HAP-1 (cell line): Measurements from ENCODE around the gene DTX2.
"Not testable (repeated sequence)": the region's sequence is repeated elsewhere in the genome, so short reads cannot be mapped to it uniquely, and the experiment has no call there.

Experiments used
- DNase-seq, 2 experiments: peaks; one replicate each; pipeline ENCODE4 v3.0.0-alpha.2; 2016 to 2020; ENCODE audit warnings: low spot score in 2 of 2
- H3K27me3 ChIP-seq: fragments of 250-450 bp; sonication (Bioruptor Pico); 2 replicates; pipeline ENCODE4 v1.5.1; 2020; ENCODE audit warnings: low read depth, mild to moderate bottlenecking, moderate library complexity
- H3K36me3 ChIP-seq: fragments of 250-450 bp; sonication (Bioruptor Pico); replicated peaks from 2 replicates; pipeline ENCODE4 v1.5.1; 2020; ENCODE audit warnings: mild to moderate bottlenecking
- H3K4me1 ChIP-seq: fragments of 250-450 bp; sonication (Bioruptor Pico); 2 replicates; pipeline ENCODE4 v1.5.1; 2020; ENCODE audit warnings: mild to moderate bottlenecking
- H3K4me3 ChIP-seq: fragments of 250-450 bp; sonication (Bioruptor Pico); 2 replicates; pipeline ENCODE4 v1.5.1; 2020; ENCODE audit warnings: mild to moderate bottlenecking, moderate library complexity
- H3K9me3 ChIP-seq: fragments of 250-450 bp; sonication (Bioruptor Pico); 2 replicates; pipeline ENCODE4 v1.5.1; 2020; ENCODE audit warnings: mild to moderate bottlenecking, moderate library complexity
- in situ Hi-C: fragments of 300-500 bp; cut with MboI; formaldehyde crosslinking; loops from 3 replicates; pipeline ENCODE4 v1.14.3; 2020; ENCODE audit warnings: low sequenced_read_pairs, inconsistent platforms, mixed read lengths

Gene DTX2

DNA sequence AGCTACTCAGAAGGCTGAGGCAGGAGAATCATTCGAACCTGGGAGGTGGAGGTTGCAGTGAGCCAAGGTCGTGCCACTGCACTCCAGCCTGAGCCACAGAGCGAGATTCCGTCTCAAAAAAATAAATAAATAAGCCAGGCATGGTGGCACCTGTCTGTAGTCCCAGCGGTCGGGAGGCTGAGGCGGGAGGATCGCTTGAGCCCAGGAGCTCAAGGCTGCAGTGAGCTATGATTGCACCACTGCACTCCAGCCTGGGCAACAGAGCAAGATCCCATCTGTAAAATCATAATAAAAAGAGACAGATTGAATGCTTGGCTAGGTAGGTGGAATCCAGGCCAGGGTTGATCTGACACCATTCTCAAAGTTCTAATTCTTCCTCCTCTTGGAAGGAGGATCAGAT lies 45.1 kb downstream of the DTX2 start:
- H3K4me3 ChIP-seq, H3K36me3 ChIP-seq, H3K27me3 ChIP-seq, in situ Hi-C loops, DNase-seq, H3K4me1 ChIP-seq, H3K9me3 ChIP-seq: not testable (repeated sequence)

DNA sequence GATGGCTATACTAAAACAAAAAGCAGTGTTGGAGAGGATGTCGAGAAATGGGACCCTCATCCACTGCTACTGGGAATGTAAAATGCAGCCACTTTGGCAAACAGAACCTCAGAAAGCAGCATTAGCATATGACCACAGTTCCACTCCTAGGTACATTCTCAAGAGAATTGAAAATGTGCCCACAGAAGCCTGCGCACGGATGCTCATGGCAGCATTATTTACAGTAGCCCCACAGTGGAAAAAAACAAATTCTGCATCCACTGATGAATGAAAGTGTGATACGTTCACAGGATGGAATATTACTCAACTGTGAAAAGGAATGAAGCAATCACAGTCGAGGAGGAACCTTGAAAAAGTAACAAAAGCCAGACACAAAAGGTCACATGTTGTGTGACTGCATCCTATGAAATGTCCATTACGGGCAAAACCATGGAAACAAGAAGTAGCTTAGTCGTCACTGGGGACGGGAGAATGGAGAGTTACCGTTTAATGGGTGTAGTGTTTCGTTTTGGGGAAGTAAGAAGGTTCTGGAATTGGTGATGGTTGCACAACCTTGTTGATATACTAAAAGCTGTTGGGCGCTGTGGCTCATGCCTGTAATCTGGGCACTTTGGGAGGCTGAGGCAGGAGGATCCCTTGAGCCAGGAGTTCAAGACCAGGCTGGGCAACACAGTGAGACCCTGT lies 46.4 kb downstream of the DTX2 start:
- no peaks in the 10 kb centered on the region for H3K36me3 ChIP-seq
- no peaks in the 10 kb centered on the region for H3K27me3 ChIP-seq
- no peaks in the 10 kb centered on the region for H3K9me3 ChIP-seq
- no peak for DNase-seq
- no peaks in the 10 kb centered on the region for H3K4me1 ChIP-seq
- no peak overlapping the region for H3K4me3 ChIP-seq
- in situ Hi-C loops, result no loop called here

DNA sequence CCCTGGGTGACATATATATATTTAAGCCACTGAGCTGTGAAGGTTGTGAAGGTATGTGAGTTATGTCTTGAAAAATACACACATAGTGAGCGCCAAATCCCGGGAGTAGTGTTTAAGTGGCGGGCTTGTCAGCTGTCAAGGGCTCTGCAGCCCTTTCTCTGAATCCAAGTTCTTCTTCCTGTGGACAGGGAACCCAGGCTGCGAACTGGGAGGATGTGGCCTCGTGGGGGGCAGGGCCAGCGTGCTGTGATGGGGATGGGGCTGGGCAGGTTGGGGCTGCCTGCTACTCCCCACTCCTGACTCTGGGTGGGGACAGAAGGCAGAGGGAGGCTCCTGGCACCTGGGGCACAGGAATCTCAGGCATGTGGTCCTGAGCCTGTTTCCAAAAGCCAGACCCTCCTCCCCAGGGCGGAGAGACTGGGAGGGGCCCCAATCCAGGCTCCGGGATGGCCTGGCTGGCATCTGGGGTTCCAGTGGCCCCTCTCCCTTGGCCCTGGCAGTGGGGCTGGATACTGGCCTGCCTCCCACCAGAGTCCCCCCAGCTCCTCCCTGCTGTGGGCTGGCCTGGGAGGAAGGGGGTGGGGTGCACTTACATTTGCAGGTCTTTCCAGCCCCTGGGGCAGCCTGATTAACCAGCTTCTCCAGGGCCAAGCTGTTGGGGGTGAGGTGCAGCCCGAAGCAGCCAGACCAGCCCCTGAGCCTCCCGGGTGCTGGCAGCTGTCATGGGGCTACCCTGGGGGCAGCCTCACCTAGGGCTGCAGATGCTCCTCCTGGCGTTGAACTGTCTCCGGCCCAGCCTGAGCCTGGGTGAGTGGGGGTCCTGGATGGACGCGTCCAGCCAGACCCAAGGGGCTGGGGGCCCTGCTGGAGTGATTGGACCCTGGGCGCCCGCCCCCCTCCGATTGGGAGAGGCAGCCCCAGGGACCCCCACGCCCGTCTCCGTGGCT lies 48.7 kb downstream of the DTX2 start, which contains the start of gene UPK3B:
Gene UPK3B, plus strand, starts transcription at position 622 of the 947 bp plus-strand sequence. Its CDS starts 101 bp downstream, at position 723.
- DNase-seq, result no peak
- in situ Hi-C loops, result no loop called here
- Histone ChIP-seq H3K9me3 (no peaks in the 10 kb centered on the region), H3K4me1 (no peaks in the 10 kb centered on the region), H3K4me3 (no peak within 1 kb of the TSS), H3K27me3 (no peaks in the 10 kb centered on the region), H3K36me3 (no peaks in the 10 kb centered on the region)

DNA sequence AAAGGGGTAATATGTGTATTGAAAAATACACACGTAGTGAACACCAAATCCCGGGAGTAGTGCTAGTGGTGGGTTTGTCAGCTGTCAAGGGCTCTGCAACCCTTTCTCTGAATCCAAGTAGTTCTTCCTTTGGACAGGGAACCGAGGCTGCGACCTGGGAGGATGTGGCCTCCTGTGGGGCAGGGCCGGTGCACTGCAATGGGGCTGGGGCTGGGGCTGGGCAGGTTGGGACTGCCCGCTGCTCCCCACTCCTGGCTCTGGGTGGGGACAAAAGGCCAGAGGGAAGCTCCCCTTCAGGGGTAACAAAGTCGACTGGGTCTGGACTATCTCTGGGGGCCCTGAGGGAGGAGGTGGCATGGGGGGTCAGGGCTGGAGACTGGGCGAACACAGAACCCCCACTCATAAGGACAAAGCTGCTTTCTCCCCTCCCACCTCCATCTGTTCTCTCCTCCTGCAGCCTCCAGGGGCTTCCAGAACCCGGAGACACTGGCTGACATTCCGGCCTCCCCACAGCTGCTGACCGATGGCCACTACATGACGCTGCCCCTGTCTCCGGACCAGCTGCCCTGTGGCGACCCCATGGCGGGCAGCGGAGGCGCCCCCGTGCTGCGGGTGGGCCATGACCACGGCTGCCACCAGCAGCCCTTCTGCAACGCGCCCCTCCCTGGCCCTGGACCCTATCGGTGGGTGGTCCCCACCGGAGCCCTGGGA lies 49.8 kb downstream of the DTX2 start:
- H3K4me1 ChIP-seq, DNase-seq, H3K27me3 ChIP-seq, in situ Hi-C loops, H3K36me3 ChIP-seq, H3K4me3 ChIP-seq, H3K9me3 ChIP-seq: not testable (repeated sequence)

DNA sequence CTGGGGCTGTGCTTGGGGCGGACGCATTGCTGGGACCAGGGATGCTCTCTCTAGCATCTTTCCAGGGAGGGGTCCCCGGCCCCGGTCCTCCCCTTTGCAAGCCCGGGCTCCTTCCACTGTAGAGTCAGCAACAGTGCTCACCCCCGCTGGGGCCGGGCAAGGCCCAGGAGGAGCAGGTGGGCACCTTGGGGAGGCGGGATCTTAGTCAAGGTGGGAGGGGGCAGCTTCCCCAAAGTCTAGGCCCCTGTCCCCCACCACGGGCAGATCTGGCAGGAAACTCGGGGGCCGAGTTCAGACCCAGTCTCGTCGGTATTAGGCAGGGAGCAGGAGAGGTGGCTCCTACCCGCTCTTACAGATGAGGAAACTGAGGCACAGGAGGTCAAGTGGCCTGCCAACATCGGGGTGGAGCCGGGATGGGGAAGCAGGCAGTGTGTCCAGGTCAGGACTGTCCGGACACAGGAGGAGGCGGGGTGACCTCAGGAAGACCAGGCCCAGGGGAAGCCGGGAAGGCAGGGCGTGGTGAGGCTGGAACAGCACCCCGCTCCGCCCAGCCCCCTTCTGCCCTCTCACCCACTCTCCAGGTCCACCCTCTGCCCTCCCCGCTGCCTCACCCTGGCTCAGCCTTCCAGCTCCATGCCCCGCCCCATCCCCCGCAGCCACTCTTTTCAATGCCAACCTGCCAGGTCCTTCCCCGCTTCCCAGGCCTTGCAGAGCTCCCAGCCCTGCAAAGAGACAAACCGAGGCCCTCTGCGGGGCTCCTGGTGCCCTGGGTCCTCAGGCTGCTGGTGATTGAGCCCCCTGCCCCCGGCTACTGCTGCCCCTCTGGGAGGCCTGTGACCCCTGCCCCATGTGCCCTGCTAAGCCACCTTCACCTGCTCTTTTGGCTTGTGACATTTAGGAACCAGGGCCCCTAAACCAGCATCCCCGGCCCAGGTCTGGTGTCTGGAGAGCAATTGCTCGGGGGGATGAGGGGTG lies 50.7 kb downstream of the DTX2 start:
- H3K9me3 ChIP-seq, H3K36me3 ChIP-seq, H3K27me3 ChIP-seq, in situ Hi-C loops, H3K4me3 ChIP-seq, DNase-seq, H3K4me1 ChIP-seq: not testable (repeated sequence)

DNA sequence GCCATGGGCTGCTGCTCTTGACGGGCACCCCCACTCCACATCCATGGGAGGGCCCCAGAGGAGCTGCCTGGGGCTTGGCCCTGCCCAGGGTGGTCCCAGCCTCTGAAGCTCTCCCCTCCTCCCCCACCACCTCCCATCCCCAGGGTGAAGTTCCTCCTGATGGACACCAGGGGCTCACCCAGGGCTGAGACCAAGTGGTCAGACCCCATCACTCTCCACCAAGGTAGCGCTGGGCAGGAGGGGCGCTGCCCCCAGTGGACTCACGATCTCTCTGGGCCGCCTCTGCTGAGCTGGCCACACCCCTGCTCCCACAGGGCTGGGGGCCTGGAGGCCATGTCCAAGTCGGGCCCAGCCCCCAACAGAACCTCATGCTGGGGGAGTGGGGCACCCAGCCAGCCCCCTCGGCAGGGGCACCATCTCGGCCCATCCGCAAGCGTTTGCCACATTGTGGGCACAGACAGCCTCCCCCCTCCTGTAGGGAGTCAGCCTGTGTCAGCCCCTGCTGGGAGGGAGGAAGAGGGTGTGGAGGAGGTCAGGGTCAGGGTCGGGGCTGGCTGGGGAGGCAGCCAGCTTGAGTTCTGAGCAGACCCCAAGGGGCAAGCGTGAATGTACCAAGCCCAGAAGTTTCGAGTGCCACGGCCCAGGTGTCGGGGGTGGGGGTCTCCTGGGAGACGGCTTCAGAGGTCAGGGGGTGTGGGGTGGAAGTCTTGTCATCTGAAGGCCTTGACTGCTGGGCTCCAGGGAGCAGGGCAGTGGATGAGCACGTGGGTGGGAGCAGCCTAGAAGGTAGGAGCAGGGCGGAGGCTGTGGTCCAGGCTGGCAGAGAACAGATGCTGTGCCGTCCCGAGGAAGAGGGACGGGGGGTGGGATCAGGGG lies 51.7 kb downstream of the DTX2 start:
- Histone ChIP-seq H3K4me1 (peaks cover 3% of the 10 kb centered on the region; the same call in 1 of the 2 replicates), H3K27me3 (no peaks in the 10 kb centered on the region), H3K4me3 (no peak overlapping the region), H3K36me3 (no peaks in the 10 kb centered on the region), H3K9me3 (no peaks in the 10 kb centered on the region)
- in situ Hi-C loops, result no loop called here
- DNase-seq, result peak in 1 of 2 experiments; percentile 50

DNA sequence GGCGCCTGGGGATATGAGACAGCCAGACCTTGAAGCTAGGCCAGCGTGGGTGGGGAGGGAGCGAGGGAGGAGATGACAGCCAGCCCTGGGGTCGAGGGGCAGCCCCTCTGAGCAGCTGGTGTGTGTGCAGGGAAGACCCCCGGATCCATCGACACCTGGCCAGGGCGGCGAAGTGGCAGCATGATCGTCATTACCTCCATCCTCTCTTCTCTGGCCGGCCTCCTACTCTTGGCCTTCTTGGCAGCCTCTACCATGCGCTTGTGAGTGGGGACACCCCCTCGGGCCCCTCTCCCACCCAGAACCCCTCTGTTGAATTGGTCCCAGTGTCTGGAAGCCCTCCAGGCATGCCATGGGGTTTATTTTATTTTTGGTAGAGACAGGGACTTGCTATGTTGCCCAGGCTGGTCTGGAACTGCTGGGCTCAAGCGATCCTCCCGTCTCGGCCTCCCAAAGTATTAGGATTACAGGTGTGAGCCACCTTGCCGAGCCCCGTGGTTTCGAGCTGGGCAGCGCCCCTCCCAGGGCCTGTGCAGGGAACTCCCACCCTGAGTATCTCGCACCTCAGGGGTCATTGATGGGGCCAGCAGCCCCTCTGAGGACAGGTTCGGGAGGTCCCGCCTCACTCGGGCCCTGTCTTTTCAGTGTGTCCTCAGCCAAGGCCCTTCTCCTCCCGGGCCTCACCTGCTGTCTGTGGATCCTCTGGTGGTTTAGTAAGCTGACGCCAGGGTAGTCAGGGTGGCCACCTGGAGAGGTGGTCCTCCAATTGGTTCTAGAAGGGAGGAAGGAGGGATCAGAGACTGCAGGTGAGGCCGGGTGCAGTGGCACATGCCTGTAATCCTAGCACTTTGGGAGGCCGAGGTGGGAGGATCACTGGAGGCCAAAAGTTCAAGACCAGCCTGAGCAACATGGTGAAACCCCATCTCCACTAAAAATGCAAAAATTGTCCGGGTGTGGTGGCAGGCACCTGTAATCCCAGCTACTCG lies 52.6 kb downstream of the DTX2 start:
- Histone ChIP-seq H3K4me3 (no peak overlapping the region), H3K36me3 (no peaks in the 10 kb centered on the region), H3K9me3 (no peaks in the 10 kb centered on the region), H3K27me3 (no peaks in the 10 kb centered on the region), H3K4me1 (peaks cover 3% of the 10 kb centered on the region; the same call in 1 of the 2 replicates)
- no peak for DNase-seq
- in situ Hi-C loops, result no loop called here

DNA sequence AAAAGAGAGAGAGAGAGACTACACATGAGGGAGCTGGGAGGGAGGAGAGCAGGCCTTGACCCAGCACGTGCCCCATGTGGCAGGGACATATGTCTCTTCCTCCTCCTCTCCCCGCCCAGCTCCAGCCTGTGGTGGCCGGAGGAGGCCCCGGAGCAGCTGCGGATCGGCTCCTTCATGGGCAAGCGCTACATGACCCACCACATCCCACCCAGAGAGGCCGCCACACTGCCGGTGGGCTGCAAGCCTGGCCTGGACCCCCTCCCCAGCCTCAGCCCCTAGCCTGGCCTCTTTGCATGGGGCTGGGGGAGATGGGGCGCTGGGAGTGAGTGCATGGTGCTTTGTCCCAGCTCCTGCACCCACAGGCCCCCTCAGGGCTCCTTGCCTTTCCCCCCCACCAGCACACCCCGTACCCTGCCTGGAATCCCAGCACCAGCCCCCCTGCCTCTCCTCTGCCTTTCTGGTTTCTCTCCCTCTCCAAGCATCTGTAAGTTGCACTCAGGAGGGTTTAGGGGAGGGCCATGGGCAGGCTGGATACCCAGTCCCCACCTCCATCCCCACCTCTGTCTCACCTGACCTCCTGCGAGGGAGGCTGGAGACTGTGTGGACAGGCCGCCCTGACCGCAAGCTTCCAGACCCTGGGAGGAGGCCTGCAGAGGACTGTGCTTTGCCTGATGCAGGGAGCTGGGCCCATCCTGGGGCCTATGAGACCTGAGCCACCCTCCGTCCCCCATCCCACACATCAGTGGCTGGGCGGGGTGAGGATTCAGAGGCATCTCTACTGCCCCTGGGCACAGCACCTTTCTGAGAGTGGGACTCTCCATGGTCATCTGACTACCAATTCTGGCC lies 53.6 kb downstream of the DTX2 start:
- DNase-seq, result no peak

DNA sequence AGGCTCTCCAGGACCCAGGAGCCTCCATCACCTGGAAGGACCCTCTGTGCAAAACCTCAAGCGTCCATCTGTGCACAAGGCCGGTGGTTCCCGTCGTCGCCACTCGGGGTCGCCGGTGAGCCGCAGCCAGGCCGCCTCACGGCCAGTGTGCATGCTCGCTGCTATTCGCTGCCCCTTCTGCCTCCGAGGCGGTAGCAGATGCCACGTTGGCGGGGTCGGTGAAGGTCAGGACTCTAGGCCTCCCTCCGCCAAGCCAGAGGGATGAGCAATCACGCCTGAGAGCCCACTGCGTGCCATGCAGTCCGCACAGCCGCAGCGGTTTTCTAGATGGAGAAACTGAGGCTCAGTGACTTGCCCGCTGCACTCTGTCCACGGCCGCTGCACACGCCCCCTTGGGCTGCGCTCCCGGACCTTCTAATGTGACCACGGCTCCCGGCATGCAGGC lies 54.5 kb downstream of the DTX2 start:
- H3K9me3 ChIP-seq, result no peaks in the 10 kb centered on the region
- H3K4me1 ChIP-seq, result peaks cover 3% of the 10 kb centered on the region; the same call in 1 of the 2 replicates
- H3K27me3 ChIP-seq, result no peaks in the 10 kb centered on the region
- in situ Hi-C loops, result no loop called here
- H3K4me3 ChIP-seq, result no peak overlapping the region
- no peaks in the 10 kb centered on the region for H3K36me3 ChIP-seq
- DNase-seq, result peak; percentile 42 to 90

More for the DNA sequence above, 53.6 kb downstream of the DTX2 start:
- Histone ChIP-seq H3K27me3 (no peaks in the 10 kb centered on the region), H3K9me3 (no peaks in the 10 kb centered on the region), H3K4me3 (no peak overlapping the region), H3K36me3 (no peaks in the 10 kb centered on the region), H3K4me1 (peaks cover 3% of the 10 kb centered on the region; the same call in 1 of the 2 replicates)
- in situ Hi-C loops, result no loop called here

DNA sequence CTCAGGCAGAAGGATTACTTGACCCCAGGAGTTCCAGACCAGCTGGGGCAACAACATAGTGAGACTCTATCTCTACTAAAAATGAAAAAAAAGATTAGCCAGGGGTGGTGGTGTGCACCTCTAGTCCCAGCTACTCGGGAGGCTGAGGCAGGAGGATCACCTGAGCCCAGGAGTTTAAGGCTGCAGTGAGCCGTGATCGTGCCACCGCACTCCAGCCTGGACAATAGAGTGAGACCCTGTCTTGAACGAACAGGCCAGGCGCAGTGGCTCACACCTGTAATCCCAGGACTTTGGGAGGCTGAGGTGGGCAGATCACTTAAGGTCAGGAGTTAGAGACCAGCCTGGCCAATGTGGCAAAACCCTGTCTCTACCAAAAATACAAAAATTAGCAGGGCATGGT lies 55.4 kb downstream of the DTX2 start:
- H3K4me3 ChIP-seq, in situ Hi-C loops, H3K27me3 ChIP-seq: not testable (repeated sequence)

DNA sequence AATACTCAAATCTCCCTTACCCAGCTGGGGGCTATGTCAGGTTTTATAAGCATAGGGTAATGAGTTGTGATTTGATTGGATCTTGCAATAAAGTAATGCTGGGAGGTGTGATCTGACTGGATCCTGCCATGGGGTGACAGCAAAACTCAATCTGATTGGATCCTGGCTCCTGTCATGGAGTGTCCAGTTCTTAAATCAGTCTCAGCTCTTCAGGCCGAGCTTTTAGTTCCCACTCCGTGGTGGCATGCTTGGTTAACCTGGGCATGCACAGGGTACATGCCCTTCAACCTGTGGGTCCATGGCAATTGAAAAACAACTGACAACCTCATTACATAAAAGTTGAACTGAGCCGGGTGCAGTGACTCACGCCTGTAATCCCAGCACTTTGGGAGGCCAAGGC lies 64.7 kb downstream of the DTX2 start:
- in situ Hi-C loops, result not testable (repeated sequence)

More for the DNA sequence above, 55.4 kb downstream of the DTX2 start:
- H3K4me1 ChIP-seq, H3K36me3 ChIP-seq, DNase-seq, H3K9me3 ChIP-seq: not testable (repeated sequence)

More for the DNA sequence above, 64.7 kb downstream of the DTX2 start:
- not testable (repeated sequence) for H3K9me3 ChIP-seq, H3K36me3 ChIP-seq, H3K4me3 ChIP-seq, H3K4me1 ChIP-seq, DNase-seq, H3K27me3 ChIP-seq
